ENCODE data around the gene ANKRD45. TPM values are rescaled to one million over a fixed set of nuclear protein-coding genes. Genes with fewer than 3 reads are reported as not detected.

The ANKRD45 gene
- total and polyA plus RNA-seq, 2 of the 8 experiments (the other 6 are each of a cell fraction or from before 2014, with no cell fraction given) = 0.41 to 2.8 TPM

DNA sequence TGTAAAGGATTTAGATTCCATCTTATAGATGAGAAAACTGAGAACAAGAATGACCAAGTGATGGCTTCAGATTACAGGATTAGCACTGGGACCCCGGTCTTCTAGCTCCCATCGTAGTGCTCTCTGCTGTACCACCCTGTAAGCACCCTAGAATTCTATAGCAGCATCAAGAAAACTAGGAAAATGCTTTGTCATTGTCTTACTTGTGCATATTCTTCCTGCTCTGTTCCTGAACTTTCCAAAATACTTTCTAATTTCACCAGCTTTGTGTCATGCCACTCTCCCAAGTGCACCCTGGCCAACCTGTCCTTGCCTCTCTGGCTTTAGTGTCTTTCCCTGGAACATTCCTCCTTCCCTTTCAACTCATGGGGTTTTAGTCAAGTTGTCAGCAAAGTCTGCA is 39.1 kb upstream of the ANKRD45 start:
- TF ChIP-seq JUN (IDR thresholded peaks at IDR 0.05; ENCODE audit: low read depth, low read length) = no peak
- TF ChIP-seq FOSL1 (IDR thresholded peaks at IDR 0.05; ENCODE audit: insufficient read depth, low read depth, low read length) = no peak
- TF ChIP-seq, protein P1, sequence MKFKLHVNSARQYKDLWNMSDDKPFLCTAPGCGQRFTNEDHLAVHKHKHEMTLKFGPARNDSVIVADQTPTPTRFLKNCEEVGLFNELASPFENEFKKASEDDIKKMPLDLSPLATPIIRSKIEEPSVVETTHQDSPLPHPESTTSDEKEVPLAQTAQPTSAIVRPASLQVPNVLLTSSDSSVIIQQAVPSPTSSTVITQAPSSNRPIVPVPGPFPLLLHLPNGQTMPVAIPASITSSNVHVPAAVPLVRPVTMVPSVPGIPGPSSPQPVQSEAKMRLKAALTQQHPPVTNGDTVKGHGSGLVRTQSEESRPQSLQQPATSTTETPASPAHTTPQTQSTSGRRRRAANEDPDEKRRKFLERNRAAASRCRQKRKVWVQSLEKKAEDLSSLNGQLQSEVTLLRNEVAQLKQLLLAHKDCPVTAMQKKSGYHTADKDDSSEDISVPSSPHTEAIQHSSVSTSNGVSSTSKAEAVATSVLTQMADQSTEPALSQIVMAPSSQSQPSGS (IDR thresholded peaks at IDR 0.05; ENCODE audit: low read length) = no peak
- TF ChIP-seq, protein P2, sequence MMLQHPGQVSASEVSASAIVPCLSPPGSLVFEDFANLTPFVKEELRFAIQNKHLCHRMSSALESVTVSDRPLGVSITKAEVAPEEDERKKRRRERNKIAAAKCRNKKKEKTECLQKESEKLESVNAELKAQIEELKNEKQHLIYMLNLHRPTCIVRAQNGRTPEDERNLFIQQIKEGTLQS (IDR thresholded peaks at IDR 0.05; ENCODE audit: insufficient read depth, low read depth, low read length) = no peak
- TF ChIP-seq POLR2AphosphoS5 (IDR thresholded peaks at IDR 0.05; ENCODE audit: low read depth, low read length) = no peak
- no peak for TF ChIP-seq SIRT6 (IDR thresholded peaks at IDR 0.05; ENCODE audit: low read length)
- Histone ChIP-seq H3K4me1 (replicated peaks in 1 of 4; ENCODE audit: control insufficient read depth in 3 of 4, insufficient read depth in 4 of 4, low read length in 3 of 4) (no peaks in the 10 kb centered on the region), H3K27ac (ENCODE audit: low read depth, low read length) (no peak overlapping the region), H2BK15ac (ENCODE audit: low read length) (no peak overlapping the region), H3K23me2 (ENCODE audit: low read depth, low read length) (no peaks in the 10 kb centered on the region), H2BK20ac (ENCODE audit: low read length) (no peak overlapping the region), H3K4ac (replicated peaks; ENCODE audit: insufficient read length, low read depth, low read length) (no peak overlapping the region), H3K79me1 (ENCODE audit: low read depth, low read length) (no peaks in the 10 kb centered on the region), H4K5ac (ENCODE audit: insufficient read length, low read depth, low read length) (no peak overlapping the region), H3K18ac (ENCODE audit: extremely low read depth, low read length) (no peak overlapping the region), H3K9me3 (ENCODE audit: insufficient read depth in 2 of 2, low read depth in 1 of 2, low read length in 1 of 2) (no peaks in the 10 kb centered on the region), H2AK5ac (ENCODE audit: low read depth, low read length) (no peak overlapping the region), H2AFZ (ENCODE audit: low read length) (no peak overlapping the region), H3K36me3 (ENCODE audit: control insufficient read depth in 2 of 4, insufficient read depth in 4 of 4, low read length in 3 of 4) (no peaks in the 10 kb centered on the region), H4K91ac (replicated peaks; ENCODE audit: insufficient read length, low read length) (no peak overlapping the region), H3K79me2 (ENCODE audit: control insufficient read depth in 1 of 2, insufficient read depth in 2 of 2, low read length in 2 of 2) (no peaks in the 10 kb centered on the region), H3K56ac (replicated peaks; ENCODE audit: insufficient read length, low read depth, low read length) (no peak overlapping the region), H2BK5ac (ENCODE audit: low read depth, low read length) (no peak overlapping the region), H4K8ac (ENCODE audit: extremely low read depth, insufficient read depth, low read length) (no peak overlapping the region), H2BK12ac (ENCODE audit: low read depth, low read length) (no peak overlapping the region), H4K20me1 (replicated peaks in 1 of 2; ENCODE audit: control insufficient read depth in 1 of 2, insufficient read depth in 2 of 2, low read length in 2 of 2) (no peaks in the 10 kb centered on the region), H3K9ac (replicated peaks in 1 of 4; ENCODE audit: extremely low read depth in 1 of 4, low read depth in 3 of 4, low read length in 3 of 4) (no peak overlapping the region), H3K27me3 (replicated peaks in 1 of 4; ENCODE audit: control insufficient read depth in 3 of 4, extremely low read depth in 1 of 4, insufficient read depth in 3 of 4, low read length in 3 of 4) (peaks cover 0 to 7% (median 0%) of the 10 kb centered on the region in 4 experiments; a peak in 2 of 7 replicates), H3K14ac (ENCODE audit: insufficient read length) (no peak overlapping the region), H3K23ac (ENCODE audit: insufficient read length) (no peak overlapping the region), H3K4me3 (ENCODE audit: extremely low read depth in 1 of 4, insufficient read depth in 2 of 4, low read depth in 3 of 4, low read length in 4 of 4) (no peak overlapping the region), H2BK120ac (replicated peaks; ENCODE audit: low read depth, low read length) (no peak overlapping the region), H3K4me2 (ENCODE audit: insufficient read depth in 1 of 2, low read depth in 2 of 2, low read length in 2 of 2) (no peak overlapping the region)
- DNase-seq (ENCODE audit: low read depth in 1 of 2, low spot score in 2 of 2) (no peak), FAIRE-seq (no peak)
- ChIA-PET CTCF (ENCODE audit: partially characterized antibody) (interaction anchor here (1.0 kb wide), 1 partner anchor 18 kb away, joined by 3 read pairs; no protein-coding TSS in a partner anchor), POLR2A (ENCODE audit: partially characterized antibody) (interaction anchor here (1.6 kb wide), 1 partner anchor 281 kb away, joined by 3 read pairs; no protein-coding TSS in a partner anchor)
- 88% methylated on average over 2 of the region's 2 CpGs; no CpG with 5 or more reads in 1 of the 2 experiments for WGBS, 2 experiments (ENCODE audit: extremely low coverage in 1 of 2, insufficient coverage in 1 of 2, insufficient read length in 1 of 2, insufficient replicate concordance in 2 of 2, low coverage in 1 of 2, low lambda C conversion rate in 2 of 2, missing lambda C conversion rate in 1 of 2)
